Mesodermal cell (in vitro differentiated cells): Measurements from ENCODE around the gene GOLGA8N. TPM values are rescaled to one million over a fixed set of nuclear protein-coding genes. Genes with fewer than 3 reads are reported as not detected.
A peak's percentile ranks its signal among the peaks of the same experiment; 100 is the strongest.
"Not testable (repeated sequence)": the region's sequence is repeated elsewhere in the genome, so short reads cannot be mapped to it uniquely, and the experiment has no call there.

Experiments used
- H3K27ac ChIP-seq: 2 replicates; pipeline ENCODE4 v1.7.0; 2013; ENCODE audit warnings: mild to moderate bottlenecking, low read depth, low read length, moderate library complexity; ENCODE audit not compliant: severe bottlenecking
- H3K36me3 ChIP-seq: 2 replicates; pipeline ENCODE4 v1.7.1; 2013; ENCODE audit warnings: mild to moderate bottlenecking, low read length, moderate library complexity; ENCODE audit not compliant: control insufficient read depth, insufficient read depth
- H3K4me1 ChIP-seq: one replicate; pipeline ENCODE4 v1.7.1; 2013; ENCODE audit warnings: mild to moderate bottlenecking, low read length; ENCODE audit not compliant: insufficient read depth, control insufficient read depth, poor library complexity, severe bottlenecking
- H3K4me3 ChIP-seq: 2 replicates; pipeline ENCODE4 v1.7.0; 2013; ENCODE audit warnings: low read length, control low read depth, mild to moderate bottlenecking; ENCODE audit not compliant: insufficient read depth, poor library complexity, severe bottlenecking; ENCODE audit errors: extremely low read depth
- H3K9me3 ChIP-seq: 2 replicates; pipeline ENCODE4 v1.7.1; 2013; ENCODE audit warnings: mild to moderate bottlenecking, low read length, moderate library complexity; ENCODE audit not compliant: control insufficient read depth
- WGBS, 2 experiments: methylation state at CpG; one replicate each; pipeline ENCODE4 v1.1.5; 2013; ENCODE audit warnings: missing lambda C conversion rate in 2 of 2; ENCODE audit not compliant: insufficient coverage in 2 of 2; 5-methylcytosine and 5-hydroxymethylcytosine counted together
- polyA plus RNA-seq, 2 experiments: library from polyadenylated mRNA; stranded (reverse); fragments of 50-300 nt; gene quantifications; one replicate each; pipeline ENCODE4 v1.2.3, GENCODE V29; 2013

The GOLGA8N gene
- polyA plus RNA-seq (2013, experiment 1 of 2): 1.00 TPM
- polyA plus RNA-seq (2013, experiment 2 of 2): 1.6 TPM

- no CpG with 5 or more reads among the region's 8 CpGs for WGBS, 2 experiments
- H3K9me3 ChIP-seq, H3K27ac ChIP-seq, H3K4me1 ChIP-seq, H3K36me3 ChIP-seq, H3K4me3 ChIP-seq: not testable (repeated sequence)
Measured at GRCh38 chr15:32593151-32593550, at the start of gene GOLGA8N. TSS of gene GOLGA8N (plus strand) at chr15:32593456.

- not testable (repeated sequence) for H3K4me1 ChIP-seq, H3K4me3 ChIP-seq, H3K27ac ChIP-seq, H3K36me3 ChIP-seq, H3K9me3 ChIP-seq
- WGBS, 2 experiments: no CpG with 5 or more reads among the region's 1 CpG
Measured at GRCh38 chr15:32543456-32543855, 49.8 kb upstream of the GOLGA8N start.

- not testable (repeated sequence) for H3K9me3 ChIP-seq, H3K36me3 ChIP-seq, H3K4me3 ChIP-seq, H3K27ac ChIP-seq, H3K4me1 ChIP-seq
- no CpG with 5 or more reads among the region's 9 CpGs for WGBS, 2 experiments
Measured at GRCh38 chr15:32545129-32545528, 48.1 kb upstream of the GOLGA8N start.

- H3K36me3 ChIP-seq, H3K4me1 ChIP-seq, H3K27ac ChIP-seq, H3K9me3 ChIP-seq, H3K4me3 ChIP-seq: not testable (repeated sequence)
Measured at GRCh38 chr15:32554587-32554986, 38.7 kb upstream of the GOLGA8N start.

DNA sequence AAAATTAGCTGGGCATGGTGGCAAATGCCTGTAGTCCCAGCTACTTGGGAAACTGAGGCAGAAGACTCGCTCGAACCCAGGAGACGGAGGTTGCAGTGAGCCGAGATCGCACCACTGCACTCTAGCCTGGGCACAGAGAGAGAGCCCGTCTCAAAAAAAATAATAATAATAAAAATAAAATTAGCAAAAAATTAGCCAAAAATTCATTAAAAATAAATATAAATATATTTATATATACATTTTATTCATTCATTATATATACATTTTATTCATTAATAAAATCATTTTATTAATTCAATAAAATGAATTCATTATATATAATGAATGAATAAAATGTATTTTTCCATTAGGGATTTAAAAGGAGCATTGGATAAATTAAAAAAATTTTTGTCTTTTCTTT lies 31.1 kb upstream of the GOLGA8N start:
- H3K9me3 ChIP-seq: not testable (repeated sequence)
- WGBS, 2 experiments: no CpG with 5 or more reads among the region's 6 CpGs

GRCh38 chr15:32568988-32569387 lies 24.3 kb upstream of the GOLGA8N start:
- WGBS, 2 experiments: no CpG with 5 or more reads among the region's 3 CpGs
- H3K4me1 ChIP-seq, H3K27ac ChIP-seq, H3K36me3 ChIP-seq, H3K4me3 ChIP-seq, H3K9me3 ChIP-seq: not testable (repeated sequence)

More for the DNA sequence above, 31.1 kb upstream of the GOLGA8N start:
- not testable (repeated sequence) for H3K36me3 ChIP-seq, H3K4me1 ChIP-seq, H3K4me3 ChIP-seq, H3K27ac ChIP-seq

GRCh38 chr15:32578482-32578881 lies 14.8 kb upstream of the GOLGA8N start:
- not testable (repeated sequence) for H3K4me1 ChIP-seq, H3K36me3 ChIP-seq, H3K27ac ChIP-seq, H3K9me3 ChIP-seq, H3K4me3 ChIP-seq
- WGBS, 2 experiments: no CpG with 5 or more reads among the region's 4 CpGs

- not testable (repeated sequence) for H3K9me3 ChIP-seq, H3K36me3 ChIP-seq, H3K4me3 ChIP-seq, H3K4me1 ChIP-seq, H3K27ac ChIP-seq
- WGBS, 2 experiments: no CpG with 5 or more reads among the region's 4 CpGs
Measured at GRCh38 chr15:32585844-32586243, 7.4 kb upstream of the GOLGA8N start.

- H3K4me1 ChIP-seq, H3K9me3 ChIP-seq, H3K4me3 ChIP-seq, H3K36me3 ChIP-seq, H3K27ac ChIP-seq: not testable (repeated sequence)
- no CpG with 5 or more reads among the region's 2 CpGs for WGBS, 2 experiments
Measured at GRCh38 chr15:32609518-32609917, 16.3 kb downstream of the GOLGA8N start.

- not testable (repeated sequence) for H3K4me3 ChIP-seq, H3K36me3 ChIP-seq, H3K27ac ChIP-seq, H3K4me1 ChIP-seq, H3K9me3 ChIP-seq
- WGBS, 2 experiments: 0% methylated on average over 1 of the region's 3 CpGs; no CpG with 5 or more reads in 1 of the 2 experiments
Measured at GRCh38 chr15:32610719-32611118, 17.5 kb downstream of the GOLGA8N start.

- Histone ChIP-seq H3K4me3 (peak overlapping the region; percentile 57), H3K27ac (peak overlapping the region; percentile 82)
- H3K4me1 ChIP-seq, H3K36me3 ChIP-seq, H3K9me3 ChIP-seq: not testable (repeated sequence)
- no CpG with 5 or more reads among the region's 16 CpGs for WGBS, 2 experiments
Measured at GRCh38 chr15:32614712-32615050, 21.4 kb downstream of the GOLGA8N start.
